AG08396 (cell line): ENCODE data around the gene VPS9D1.
A peak's percentile ranks its signal among the peaks of the same experiment; 100 is the strongest.
"Not testable (repeated sequence)": the region's sequence is repeated elsewhere in the genome, so short reads cannot be mapped to it uniquely, and the experiment has no call there.

Experiments used
- DNase-seq: peaks from one replicate; pipeline ENCODE4 v3.0.0; 2012; ENCODE audit warnings: low spot score, mixed read lengths

The VPS9D1 gene

DNA sequence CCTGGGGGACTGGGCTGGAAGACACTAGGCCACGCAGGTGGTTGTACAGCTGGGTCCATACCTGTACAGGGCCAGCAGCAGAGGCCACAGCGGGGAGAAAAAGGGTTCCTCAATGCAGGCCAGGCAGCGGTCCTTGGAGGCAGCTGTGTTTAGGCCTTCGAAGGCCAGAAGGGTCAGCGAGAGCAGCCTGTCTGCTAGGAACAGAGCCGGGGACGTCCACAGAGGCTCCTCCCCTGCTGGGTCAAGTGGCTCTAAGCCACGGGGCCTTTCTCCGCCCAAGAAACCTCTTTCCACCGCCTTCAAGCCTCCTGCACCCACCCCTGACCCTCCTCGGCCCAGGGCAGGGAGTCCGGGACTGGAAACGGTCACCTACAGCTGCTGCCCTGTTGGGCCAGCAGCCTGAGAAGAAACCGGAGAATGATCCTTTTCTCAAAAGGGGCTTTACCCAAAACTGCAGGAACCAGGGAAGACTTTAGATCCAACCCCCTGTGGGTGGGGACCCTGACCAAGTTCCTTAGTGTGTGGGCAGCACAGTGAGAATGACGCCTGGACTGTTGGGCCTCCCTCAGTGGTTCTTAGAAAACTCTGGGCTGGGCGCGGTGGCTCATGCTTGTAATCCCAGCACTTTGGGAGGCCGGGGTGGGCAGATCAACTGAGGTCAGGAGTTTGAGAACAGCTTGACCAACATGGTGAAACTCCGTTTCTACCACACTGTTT, 10.8 kb downstream of the VPS9D1 start:
- DNase-seq, result no peak

DNA sequence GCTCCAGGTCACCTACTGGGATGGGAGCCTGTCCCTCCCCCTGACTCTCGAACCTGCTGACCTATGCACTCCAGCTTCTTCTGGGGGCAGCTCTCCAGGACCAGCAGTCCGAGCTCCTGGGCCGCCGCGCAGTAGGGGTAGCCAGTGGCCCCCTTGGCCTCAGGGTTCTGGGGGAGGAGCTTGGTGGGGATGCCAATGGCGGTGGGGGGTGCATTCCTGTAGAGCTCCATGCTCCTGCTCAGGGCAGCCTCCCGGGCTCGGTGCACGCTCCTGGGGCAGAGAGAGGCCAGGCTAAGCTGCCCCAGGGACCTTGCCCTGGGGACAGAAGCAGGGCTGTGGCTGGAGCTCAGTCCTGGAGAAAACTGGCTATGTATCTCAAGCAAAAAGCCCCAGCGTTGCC, 11.5 kb downstream of the VPS9D1 start:
- DNase-seq, result no peak

GRCh38 chr16:89708481-89708931, 12.2 kb downstream of the VPS9D1 start:
- DNase-seq, result no peak

DNA sequence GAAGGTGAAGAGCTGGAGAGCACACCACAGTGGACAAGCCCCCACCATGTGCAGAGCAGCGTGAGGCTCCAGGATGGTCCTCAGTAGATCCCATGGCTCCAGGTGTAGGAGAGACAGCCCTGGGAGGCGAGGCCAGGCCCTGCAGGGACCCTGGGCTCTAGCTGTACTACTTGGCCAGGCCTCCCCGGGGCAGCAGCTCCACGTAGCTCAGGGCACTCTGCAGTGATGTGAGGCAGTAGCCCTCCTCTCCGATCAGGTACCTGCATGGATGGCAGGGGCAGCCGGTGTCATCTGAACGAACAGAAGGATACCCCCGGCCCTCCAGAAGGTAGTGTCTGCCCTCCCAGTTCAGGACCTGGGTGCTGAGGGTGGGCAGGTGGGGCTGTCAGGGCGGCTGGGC, 13.0 kb downstream of the VPS9D1 start:
- DNase-seq, result no peak

DNA sequence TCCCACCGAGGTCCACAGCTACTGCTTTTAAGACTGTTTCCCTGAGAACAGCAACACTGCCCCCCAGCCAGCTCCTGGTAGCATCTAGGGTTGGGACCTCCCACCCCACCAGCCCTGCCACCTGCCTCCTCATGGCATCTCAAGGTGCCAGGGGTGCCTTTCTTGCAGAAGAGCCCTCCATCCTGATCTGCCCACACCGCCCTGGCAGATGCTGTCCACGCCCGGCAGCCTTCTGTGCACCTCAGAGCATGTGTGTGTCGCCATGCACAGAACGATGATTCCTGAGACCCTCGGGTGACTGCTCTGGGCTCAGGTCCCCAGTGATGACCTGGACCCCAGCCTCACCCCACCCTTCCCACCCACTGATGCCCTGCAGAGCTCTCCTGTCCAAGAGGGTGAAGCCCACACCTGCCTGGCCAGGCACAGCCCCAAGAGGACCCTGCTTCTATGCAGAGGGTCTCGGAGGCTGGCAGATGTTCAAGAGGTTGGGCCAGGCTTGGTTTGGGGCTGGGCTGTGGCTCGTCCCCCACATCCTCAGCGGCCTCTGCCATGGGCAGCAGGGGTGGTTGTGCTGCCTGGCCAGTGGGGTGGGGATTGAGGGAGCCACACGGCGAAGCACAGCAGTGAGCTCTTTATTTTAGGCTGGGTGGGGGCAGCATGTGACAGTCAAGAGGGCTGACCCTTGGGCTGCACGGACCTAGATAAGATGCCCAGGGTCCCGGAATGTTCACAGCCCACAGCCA, 14.0 kb downstream of the VPS9D1 start:
- DNase-seq, result no peak

DNA sequence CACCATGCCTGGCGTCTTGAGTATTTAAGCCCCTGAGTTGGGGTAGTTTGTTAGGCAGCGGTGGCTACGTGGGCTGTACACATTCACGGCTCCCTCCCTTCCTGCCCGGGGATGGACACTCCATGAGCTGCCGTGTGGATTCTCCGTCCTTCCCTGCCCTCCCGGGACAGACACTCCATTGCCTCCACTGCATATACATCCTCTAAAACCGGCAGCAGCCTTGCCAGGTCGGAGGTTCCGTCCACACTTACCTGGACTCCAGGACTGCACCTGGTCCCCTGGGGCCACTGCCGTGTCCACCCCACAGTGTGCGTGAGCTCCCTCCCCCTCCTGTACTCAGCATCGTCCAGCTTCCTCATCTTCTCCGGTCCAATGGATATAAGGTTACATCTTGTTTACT, 15.7 kb downstream of the VPS9D1 start:
- DNase-seq, result no peak

- DNase-seq, result no peak
Measured at GRCh38 chr16:89704281-89704680, 16.4 kb downstream of the VPS9D1 start.

DNA sequence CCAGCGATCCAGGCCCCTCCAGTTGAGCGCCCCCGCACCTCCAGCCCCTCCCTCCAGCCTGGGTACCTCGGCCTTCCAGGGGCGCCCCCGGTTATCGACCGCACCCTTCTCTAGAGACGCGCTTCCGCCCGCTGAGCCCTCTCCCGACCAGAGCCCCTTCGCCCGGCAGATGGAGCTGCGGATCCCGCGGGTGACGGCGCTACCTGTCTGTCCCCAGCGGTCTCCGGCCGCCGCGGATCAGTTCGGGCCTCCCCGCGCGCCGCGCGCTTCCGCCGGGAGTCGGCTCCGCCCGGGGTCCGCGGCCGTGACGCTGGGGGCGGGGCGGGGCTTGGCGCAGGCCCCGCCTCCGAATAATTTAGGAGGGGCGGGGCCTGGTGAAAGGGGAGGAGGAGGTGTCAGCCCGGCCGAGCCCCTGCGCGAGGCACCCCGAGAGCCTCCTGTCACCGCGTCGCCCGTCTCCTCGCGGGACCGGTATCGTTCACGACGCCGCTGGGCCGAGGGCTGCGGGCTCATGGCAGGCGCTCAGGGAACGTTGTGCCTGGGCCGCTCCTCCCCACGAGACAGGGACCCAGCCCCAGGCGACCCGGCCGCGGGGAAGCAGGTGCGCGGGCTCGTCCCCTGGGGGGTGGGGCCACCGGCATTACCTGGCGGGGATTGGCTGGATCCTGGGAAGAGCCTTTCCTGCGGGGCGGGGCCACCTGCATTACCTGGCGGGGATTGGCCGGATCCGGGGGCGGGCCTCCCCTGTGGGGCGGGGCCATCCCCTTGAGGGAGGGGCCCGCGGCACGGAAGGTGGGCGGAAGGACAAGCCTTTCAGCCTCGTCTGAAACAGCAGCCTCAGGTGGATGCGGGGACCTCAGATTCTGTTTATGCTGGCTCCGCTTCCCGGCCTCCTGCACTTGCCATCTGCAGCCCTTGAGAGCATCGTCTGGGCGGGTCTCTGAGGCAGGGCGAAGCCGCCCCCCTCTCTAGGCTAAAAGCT, 19.0 kb downstream of the VPS9D1 start, which contains the start of gene SPATA2L:
Gene SPATA2L, minus strand, starts transcription at position 281 of the 982 bp plus-strand sequence. CDS start 473 bp downstream, outside the sequence.
- DNase-seq, result peak; percentile 95

GRCh38 chr16:89700649-89701424, 19.9 kb downstream of the VPS9D1 start:
- DNase-seq, result peak; percentile 66

DNA sequence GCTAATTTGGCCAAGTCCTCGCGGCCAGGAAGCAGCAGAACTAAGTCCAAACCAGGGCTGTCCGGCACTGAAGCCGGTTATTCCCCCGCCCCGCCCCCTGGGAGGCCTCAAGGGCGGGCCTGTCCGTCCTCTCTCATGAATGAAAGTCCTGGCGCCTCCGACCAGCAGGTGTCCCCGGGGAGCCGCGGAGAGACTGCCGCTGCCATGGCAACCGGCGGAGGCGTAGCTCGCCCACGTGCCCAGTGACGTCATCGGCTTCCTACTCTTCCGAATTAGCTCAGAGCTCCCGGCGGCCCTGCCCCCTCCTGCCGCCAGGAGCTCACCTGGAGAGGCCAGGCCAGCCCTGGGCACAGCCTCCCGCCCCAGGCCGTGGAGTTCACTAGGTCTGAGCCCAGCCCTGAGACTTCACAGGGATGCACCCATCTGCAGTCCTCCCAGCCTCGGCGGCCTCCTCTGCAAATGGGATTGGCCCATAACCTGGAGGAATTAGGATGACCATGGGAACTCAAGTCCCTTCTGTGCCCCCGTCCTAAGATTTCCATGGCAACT, 20.5 kb downstream of the VPS9D1 start:
- peak; percentile 99 for DNase-seq

GRCh38 chr16:89699629-89700099, 21.0 kb downstream of the VPS9D1 start:
- DNase-seq, result not testable (repeated sequence)

DNA sequence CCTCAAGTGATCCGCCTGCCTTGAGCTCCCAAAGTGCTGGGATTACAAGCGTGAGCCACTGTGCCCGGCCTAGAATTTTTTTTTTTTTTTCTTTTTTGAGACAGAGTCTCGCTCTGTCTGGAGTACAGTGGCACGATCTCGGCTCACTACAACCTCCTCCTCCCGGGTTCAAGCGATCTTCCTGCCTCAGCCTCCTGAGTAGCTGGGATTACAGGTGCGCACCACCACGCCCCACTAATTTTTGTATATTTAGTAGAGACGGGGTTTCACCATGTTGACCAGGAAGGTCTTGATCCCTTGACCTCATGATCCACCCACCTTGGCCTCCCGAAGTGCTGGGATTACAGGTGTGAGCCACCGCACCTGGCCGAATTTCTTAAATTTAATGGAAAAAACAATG, 22.0 kb downstream of the VPS9D1 start:
- DNase-seq, result not testable (repeated sequence)

GRCh38 chr16:89697616-89698331, 22.9 kb downstream of the VPS9D1 start:
- DNase-seq, result no peak

DNA sequence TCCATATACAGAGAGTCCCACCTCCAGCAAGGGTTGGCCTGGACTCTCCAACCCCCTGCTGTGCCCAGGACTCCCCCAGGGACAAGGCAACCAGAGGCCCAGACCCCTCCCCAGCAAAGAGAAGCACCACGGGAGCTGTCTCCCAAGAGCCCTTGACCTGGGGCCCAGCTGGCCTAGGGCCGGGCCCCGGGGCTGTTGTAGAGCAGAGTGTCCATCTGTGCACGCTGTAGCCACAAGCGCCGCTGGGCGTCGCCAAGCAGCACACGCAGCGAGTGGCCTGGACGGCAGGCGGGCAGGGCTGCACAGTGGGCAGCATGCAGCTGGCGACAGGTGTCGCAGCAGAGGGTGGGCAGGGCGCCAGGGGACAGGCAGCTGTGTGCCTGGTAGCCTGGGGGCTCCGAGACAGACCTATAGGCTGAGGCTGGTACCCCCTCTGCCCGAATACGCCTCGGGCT, 23.5 kb downstream of the VPS9D1 start:
- DNase-seq, result peak; percentile 15

GRCh38 chr16:89696670-89697128, 24.0 kb downstream of the VPS9D1 start:
- DNase-seq, result no peak

DNA sequence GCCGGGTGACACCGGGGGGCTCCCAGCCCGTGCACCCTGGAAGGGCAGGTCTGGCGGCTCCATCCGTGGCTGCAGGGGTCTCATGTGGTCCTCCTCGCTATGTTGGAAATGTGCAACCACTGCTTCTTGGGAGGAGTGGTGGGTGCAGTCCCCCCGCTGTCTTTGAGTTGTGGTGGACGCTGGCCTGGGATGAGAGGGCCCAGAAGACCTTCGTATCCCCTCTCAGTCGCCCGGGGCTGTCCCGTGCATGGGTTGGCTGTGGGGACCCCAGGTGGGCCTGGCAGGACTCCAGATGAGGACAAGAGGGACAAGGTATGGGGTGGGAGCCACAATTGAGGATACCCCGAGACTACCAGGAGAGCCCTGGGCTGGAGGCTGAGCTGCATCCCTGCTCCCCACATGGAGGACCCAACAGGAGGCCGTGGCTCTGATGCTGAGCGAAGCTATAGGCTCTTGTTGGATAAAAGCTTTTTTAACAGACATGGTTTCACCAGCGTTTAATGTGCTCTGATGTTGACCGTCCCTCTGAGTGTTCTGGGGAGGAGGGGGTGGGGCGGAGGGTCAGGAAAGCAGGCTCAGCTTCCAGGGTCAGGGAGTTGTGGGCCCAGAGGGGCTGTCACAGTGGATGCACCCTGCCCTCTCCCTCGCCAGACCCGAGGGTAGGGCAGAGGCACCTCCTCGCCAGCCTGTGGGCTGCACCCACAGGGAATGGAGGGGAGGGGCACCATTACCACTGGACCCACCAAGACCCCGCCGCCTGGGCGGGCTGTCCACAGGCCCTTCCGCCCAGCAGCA, 24.6 kb downstream of the VPS9D1 start:
- no peak for DNase-seq

- DNase-seq, result no peak
Measured at GRCh38 chr16:89695086-89695874, 25.4 kb downstream of the VPS9D1 start.

DNA sequence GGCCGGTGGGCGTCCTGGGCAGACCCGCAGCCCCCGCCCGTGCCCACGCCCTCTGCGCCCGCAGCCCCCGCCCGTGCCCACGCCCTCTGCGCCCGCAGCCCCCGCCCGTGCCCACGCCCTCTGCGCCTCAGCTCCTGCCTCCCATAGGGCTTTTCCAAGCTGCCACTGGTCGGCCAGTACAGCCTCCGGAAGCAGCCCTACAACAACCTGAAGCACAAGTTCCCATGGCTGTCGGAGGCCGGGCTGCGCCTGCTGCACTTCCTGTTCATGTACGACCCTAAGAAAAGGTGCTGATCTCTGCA, 26.0 kb downstream of the VPS9D1 start:
- DNase-seq, result peak; percentile 2
